Measurements from ENCODE around the gene MIB2.

Gene MIB2

DNA sequence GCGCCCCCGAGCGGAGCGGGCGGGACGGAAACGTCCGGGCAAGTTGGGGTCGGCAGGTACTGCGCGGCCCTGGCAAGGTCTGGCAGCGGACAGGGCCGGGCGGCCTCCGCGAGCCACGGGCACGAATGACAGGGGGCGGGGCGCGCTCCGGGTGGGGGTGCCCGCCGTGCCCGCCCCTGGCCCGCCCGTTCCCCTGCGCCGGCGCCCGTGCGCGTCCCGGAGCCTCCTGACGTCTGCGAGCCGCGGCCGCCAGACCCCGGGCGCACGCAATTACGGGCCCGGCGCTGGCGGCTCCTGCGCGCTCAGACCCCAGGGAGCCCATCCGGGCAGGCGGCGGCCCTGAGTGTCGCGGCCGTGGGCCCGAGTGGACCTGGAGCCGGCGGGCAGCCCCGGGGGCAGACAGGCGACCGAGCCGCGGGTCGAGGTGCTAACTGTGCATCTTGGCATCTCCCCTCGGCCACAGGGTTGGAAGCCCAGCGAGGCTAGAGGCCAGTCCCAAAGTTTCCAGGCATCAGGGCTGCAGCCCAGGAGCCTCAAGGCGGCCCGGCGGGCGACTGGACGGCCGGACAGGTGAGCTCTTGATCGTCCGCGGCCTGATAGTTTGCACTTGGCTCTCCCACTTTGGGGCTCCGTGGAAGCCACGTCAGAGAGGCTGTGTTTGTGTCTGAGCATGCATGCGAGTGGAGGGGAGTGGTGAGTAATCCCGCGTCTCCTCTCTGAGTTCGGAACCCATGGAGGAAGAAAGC lies 918 bp downstream of the MIB2 start:
- no peak for DNase-seq

DNA sequence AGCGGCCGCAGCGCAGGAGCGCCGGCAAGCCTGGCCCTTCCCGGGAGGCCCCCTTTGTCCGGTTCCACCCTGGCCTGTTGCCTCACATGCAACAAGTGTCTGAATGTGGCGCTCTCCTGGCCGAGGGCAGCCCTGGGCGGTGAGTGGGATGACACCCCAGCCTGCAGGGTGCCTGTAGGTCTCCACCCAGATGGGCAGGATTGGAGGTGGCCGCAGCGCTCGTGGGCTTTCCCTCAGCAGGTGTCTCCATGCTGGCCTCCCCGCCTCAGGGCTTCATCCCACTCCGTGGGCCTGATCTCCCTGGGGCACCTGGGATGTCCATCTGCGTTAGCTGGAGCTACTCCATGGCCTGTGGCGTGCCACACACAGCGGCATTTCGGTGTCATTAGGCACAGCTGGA lies 1.5 kb downstream of the MIB2 start:
- no peak for DNase-seq

DNA sequence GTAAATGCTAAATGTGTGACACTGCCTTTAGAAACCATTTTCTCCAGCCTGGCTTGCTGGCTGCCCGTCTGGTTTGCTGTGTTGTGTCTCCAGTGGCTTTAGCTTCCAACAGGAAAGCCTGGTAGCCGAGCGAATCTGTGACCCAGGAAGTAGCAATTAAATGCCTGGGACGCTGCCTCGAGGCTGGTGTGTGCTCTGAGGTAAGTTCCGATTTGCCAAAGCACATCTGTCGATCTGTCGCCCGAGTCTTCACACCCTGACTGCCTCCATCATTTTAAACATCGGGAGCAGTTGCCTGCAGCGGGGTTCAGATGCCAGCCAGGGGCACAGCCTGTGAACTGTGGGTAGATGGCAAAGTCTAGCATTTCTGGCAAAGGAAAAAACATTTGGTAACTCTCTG lies 2.2 kb downstream of the MIB2 start:
- DNase-seq = no peak

DNA sequence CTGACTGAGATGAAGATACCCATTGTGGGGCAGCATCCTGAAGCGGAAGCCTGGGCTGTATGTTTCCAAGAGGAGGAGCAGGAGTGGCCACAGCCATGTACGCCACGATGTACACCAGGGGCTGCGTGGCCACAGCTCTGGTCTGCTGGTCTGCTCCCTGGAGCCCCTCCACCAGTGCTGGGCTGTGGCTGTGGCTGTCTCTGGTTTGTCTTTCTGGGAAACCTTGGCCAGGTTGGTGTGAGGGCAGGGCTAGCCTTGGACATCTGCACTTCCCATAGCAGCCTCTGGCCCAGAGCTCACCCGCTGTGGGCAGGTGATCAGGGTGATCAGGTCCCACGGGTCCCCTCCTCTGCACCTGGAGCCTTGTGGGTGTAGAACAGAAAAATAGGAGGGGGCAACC lies 2.6 kb downstream of the MIB2 start:
- DNase-seq = no peak

DNA sequence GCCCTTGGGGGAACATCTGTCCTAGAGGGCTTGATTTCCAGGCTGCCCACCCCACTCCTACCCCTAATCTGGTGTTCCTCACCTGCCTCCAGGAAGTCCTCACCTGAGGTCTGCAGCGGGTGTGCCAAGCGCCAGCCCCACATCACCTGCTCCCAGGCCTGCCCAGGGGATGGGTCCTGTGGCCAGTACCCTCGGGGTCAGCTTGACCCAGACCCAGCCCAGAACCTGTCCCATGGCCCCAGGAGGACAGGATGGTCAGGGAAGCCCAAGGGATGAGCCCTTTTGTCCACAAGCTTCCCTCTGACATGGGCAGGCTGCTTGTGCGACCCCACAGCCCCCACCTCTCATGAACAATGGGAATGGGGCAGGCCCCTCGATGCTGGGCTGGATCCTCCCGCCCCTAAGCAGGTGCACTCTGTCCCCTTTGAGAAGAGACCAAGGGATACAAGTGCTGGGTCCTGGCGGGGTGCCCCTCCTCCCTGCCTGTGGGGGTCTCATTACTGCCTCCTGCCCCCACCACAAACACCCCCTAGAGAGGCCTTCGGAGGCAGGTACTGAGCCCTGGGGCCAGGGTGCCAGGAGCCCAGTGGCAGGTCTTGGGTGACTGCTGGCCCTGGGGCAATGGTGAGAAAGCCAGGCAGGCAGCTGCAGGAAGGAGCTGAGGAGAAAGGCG lies 3.2 kb downstream of the MIB2 start:
- DNase-seq = no peak

DNA sequence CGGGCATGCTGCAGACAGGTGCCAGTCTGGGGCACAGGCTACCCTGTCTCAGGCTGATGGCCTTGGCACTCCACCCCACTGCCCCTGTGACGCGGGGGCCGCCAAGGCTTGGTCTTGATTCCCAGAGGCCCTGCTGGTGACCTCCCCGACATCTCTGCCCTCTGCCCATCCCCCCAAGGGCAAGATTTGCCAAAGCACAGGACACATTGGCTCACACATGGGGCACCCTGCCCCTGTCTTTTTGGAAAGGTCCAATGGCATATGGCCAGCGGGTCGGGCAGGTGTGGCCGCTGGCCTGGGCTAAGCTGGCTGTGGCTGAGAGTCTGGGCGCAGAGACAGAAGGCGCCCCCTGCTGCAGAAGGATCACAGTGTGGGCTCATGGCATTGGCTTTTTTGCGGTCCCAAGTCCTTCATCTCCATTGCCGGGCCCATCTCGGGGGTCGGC lies 4.6 kb downstream of the MIB2 start:
- DNase-seq = no peak

DNA sequence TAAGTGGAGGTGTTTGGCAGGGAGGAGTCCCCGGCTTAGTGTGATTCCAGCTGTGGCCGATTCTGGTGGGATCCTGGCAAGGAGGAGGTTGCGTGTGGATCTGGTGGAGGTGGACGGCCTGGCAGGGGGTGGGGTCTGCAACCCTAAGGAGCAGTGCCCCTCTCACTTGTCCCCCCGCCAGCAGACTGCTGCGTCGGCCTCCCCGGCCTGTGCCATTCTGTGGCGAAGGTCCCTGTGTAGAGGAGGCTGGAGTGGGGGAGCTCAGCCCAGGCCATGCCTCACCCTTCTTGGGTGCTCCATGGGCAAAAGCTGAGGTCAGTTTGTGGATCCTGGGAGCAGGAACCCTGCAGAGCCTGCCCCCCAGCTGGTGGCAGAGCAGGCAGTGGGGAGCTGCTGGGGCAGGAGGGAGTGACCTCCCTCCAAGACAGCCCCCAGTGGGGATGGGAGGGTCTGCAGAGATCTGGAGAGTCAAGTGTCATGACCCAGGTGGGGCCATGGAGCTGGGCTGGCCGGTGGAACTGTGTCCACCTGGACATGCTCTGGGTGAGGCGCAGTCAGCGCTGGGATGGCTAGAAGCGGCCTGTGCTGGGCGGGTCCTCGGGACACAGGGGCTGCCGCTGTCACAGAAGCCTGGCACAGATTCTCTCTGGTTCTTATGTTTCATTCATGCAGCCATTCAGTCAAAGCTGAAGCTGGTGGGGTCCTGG lies 5.3 kb downstream of the MIB2 start:
- DNase-seq = no peak

DNA sequence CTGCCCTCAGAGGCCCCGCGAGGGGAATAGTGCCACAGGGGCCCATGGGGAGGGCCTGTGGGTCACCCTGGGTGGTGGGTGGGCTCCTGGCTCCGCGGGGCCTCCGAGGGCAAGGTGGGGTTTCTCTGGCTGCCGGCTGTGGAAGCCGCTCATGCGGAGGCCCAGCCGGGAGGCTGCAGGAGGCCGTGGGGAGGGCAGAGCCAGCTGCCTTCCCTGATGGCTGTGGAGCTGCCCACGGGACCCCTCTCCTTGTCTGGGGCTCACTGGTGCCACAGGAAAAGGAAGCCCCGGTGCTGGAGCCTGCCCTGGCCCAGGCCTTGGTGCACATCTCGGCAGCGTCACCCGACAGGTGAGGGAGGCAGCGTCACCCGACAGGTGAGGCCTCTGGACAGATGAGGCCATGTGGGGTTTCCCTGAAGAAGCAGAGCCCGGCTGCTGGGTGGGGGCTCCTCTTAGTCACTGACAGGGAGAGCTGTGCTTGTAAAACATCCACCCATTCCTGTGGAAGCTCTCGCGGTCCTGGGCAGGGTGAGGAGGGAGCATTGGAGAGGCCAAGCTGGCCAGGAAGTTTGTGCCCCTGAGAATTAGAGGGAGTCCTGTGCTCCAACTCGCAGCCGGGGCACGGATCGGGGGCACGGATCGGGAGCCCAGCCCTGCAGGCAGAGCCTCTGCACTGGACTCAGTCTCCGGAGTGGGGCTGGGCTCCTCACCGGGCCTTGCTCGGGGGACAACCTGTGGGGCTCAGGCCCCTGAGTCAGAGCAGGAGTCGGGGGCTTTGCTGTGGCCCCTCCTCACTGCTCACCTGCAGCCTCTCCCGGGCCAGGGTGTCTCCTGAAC lies 6.1 kb downstream of the MIB2 start:
- DNase-seq = no peak

DNA sequence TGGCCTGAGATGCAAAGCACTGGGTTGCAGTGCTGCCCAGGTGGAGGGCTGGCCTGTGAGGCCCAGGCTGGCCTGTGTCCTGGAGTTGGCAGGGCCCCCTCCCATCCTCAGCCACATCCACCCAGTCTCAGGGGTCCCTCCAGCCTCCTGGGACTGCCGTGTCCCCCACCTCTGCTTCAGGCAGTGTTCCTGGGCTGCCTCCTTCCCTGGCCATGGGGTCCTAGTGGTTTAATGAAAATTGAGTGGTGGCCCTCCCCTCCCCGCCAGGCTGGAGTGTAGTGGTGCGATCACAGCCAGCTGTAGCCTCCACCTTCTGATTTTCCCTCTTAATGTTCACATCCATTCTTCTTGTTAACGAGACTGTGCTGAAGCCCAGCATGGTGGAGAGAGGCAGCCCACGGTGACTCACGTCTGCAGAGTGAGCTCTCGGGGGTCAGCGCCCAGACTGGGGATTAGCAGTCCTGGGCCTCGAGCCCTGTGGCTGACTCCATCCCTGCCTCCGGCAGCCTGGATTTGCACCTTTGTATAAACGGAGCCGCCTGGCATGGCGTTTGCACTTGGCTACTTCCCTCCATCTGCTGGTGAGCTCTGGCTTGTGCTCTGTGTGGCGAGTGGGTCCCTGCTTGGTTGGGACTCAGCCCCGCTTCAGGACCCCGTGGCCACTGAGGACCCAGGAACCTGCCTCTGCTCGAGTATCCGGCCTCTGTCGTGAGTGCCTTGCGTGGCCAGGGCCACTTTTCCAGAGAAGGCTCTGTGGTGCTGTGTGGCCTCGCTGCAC lies 6.9 kb downstream of the MIB2 start:
- no peak for DNase-seq

DNA sequence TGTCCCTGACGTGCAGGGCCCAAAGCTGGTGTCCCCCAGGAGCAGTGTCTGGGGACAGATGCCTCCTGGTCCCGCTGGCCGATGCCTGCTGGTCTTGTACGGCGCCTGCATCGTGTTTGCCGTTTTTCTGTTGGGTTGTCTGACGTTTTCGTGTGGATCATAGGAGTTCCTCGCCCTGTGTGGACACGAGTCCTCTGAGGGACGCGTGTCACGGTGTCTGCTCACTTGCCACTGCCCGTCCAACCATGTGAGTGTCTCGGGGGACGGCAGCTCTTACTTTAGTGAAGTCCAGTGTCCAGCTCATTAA lies 7.4 kb downstream of the MIB2 start:
- DNase-seq = no peak

DNA sequence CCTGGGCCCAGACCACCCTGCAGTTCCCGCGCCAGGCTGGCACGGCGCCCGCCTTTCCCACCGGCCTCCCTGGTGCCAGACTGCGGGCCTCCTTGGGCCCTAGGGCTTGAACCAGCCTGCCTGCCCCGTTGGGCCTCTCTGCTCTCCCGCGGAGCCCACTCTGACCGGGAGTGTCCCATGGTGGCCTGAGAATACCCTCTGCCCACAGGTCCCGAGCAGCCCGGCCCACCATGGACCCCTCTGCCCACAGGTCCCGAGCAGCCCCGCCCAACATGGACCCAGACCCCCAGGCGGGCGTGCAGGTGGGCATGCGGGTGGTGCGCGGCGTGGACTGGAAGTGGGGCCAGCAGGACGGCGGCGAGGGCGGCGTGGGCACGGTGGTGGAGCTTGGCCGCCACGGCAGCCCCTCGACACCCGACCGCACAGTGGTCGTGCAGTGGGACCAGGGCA lies 7.9 kb downstream of the MIB2 start:
- no peak for DNase-seq

DNA sequence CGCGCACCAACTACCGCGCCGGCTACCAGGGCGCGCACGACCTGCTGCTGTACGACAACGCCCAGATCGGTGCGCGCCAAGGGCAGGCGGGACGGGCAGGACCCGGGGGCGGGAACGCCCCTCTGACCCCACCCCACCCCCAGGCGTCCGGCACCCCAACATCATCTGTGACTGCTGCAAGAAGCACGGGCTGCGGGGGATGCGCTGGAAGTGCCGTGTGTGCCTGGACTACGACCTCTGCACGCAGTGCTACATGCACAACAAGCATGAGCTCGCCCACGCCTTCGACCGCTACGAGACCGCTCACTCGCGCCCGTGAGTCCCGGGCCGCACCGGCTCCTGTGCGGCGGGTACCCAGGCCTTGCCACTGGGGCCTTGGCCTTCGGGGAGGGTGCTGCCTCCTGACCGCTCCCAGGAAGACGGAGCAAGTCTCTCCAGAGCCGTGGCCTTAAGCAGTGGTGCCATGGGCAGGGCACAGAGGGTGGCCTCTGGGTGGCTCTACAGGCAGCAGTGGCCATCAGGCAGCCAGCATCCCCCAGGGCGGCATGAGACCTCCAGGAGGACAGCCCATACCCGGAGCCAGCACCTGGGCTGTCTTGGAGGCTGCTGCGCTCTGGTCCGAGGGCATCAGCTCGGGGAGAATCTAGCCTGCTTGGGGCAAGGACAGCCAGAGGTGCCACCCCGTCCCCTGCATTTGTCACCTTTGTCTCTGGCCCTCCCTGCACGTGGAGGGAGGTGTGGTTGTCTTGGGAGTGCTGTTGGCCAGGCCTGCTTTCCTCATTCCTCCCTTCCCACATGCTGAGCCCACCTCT lies 8.5 kb downstream of the MIB2 start:
- DNase-seq = no peak

DNA sequence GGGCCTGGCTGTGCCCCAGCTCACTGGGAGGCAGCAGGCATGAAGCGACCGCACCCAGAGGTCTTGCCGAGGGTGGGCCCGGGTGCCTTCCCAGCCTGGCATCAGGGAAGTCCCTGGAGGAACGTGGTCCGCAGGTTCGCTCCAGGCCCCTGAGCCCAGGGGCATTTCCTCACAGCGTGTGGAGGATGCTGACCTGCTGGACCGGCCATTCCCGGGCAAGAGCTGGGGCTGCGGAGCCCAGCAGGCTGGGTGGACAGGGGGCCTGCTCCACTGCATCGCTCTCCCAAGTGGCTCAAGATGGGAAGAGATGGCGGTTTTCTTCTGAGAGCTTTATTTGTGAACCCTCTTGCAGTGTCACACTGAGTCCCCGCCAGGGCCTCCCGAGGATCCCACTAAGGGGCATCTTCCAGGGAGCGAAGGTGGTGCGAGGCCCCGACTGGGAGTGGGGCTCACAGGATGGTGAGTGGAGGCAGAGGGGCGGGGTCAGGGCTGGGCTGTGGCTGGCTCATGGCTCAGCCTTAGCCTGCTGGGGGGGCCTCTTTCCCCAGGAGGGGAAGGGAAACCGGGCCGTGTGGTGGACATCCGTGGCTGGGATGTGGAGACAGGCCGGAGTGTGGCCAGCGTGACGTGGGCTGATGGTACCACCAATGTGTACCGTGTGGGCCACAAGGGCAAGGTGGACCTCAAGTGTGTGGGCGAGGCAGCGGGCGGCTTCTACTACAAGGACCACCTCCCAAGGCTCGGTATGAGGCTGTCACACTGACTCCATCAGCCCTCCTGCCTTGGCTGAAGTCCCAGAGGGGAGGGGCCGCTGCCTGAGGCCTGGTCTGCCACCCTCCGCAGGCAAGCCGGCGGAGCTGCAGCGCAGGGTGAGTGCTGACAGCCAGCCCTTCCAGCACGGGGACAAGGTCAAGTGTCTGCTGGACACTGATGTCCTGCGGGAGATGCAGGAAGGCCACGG lies 9.4 kb downstream of the MIB2 start:
- DNase-seq = no peak

DNA sequence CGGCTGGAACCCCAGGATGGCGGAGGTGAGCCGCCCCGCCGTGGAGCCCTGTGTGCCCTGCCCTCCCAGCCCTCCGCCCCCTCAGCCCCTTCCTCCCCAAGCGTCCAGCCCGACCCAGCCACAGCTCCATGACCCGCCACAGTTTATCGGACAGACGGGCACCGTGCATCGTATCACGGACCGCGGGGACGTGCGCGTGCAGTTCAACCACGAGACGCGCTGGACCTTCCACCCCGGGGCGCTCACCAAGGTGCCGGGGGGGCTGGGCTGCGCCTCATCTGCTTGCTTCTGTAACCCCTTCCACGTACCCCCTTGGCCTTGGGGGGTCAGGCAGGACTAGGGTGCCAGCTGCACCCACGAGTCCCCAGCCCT lies 10.1 kb downstream of the MIB2 start:
- no peak for DNase-seq

DNA sequence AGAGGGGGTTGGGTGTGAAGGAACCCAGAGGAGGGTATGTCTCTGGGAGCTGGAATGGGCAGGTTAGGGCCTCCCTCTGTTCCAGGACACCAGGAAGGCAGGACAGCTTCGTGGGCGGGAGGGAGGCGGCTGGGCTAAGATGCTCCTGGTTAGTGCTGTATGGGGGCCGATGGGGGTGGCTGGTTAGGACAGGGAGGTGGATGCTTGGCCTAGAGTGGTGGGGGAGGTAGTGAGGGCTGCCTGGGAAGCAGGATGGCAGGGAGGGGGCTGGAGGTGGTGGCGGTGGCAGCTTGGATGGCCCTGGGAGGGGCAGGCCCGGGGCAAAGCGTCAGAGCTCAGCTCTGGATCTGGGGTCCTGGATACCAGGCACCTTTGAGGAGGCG lies 10.5 kb downstream of the MIB2 start:
- no peak for DNase-seq

DNA sequence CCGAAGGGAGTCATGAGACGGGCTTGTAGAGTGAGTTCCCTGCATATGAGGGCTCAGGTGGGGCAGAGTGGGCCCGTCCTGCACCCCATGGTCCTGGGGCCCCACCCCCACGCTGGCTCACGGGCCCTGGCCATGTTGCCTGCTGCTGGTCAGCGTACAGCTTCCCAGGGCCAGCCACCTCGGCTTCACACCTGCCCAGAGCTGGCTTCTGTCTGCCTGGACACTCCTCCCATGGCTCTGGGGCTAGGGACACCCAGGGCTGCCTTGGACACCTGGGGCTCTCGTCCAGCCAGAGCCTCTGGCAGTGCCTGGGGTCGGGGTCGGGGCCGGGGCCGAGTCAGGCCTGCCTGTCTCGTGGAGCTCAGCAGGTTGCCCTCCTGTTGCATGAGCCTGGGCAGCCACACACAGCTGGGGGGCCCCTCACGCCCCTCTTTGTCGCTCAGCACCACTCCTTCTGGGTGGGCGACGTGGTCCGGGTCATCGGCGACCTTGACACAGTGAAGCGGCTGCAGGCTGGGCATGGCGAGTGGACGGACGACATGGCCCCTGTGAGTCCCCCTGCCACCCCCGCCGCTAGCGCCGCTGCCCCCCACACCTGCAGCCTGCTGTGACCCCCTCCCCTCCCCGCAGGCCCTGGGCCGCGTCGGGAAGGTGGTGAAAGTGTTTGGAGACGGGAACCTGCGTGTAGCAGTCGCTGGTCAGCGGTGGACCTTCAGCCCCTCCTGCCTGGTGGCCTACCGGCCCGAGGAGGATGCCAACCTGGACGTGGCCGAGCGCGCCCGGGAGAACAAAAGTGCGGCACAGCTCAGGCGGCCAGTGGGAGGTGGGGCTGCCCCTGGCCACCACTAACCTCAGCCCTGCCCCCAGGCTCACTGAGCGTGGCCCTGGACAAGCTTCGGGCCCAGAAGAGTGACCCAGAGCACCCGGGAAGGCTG lies 11.2 kb downstream of the MIB2 start:
- DNase-seq = no peak

DNA sequence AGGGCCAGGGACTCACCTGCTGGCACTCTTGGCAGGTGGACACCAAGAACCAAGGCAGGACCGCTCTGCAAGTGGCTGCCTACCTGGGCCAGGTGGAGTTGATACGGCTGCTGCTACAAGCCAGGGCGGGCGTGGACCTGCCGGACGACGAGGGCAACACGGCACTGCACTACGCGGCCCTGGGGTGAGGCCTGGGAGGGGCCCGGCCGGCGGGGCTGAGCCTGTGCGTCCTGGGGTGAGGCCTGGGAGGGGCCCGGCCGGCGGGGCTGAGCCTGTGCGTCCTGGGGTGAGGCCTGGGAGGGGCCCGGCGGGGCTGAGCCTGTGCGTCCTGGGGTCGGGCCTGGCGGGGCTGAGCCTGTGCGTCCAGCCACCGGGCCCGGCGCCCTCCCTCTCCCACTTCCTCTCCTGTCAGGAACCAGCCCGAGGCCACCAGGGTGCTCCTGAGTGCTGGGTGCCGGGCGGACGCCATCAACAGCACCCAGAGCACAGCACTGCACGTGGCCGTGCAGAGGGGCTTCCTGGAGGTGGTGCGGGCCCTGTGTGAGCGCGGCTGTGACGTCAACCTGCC lies 12.0 kb downstream of the MIB2 start:
- no peak for DNase-seq

DNA sequence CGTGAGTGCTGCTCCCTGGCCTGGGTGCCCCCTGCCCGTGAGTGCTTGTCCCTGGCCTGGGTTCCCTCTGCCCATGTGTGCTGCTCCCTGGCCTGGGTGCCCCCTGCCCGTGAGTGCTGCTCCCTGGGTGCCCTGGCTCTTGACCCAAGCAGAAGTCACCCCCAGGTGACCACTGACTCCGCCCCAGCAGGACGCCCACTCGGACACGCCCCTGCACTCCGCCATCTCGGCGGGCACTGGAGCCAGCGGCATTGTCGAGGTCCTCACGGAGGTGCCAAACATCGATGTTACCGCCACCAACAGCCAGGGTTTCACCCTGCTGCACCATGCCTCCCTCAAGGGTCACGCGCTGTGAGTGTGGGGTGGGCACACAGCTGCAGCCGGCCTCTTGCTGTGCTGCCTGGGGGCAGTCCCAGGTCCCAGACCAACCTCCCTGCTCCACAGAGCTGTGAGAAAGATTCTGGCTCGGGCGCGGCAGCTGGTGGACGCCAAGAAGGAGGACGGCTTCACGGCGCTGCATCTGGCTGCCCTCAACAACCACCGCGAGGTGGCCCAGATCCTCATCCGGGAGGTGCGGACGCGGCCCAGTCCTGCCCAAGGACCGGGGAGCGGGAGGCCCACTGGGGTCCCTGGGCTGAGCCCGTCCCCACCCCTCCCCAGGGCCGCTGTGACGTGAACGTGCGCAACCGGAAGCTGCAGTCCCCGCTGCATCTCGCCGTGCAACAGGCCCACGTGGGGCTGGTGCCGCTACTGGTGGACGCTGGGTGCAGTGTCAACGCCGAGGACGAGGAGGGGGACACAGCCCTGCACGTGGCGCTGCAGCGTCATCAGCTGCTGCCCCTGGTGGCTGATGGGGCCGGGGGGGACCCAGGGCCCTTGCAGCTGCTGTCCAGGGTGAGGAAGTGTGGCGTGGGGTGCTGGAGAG lies 12.8 kb downstream of the MIB2 start:
- DNase-seq = no peak

Measured in NCI-H446 treated with DMSO at 0.1 percent for 48 hours (cell line).